IMR-90 (cell line): ENCODE data around the gene TTLL9. TPM values are rescaled to one million over a fixed set of nuclear protein-coding genes. Genes with fewer than 3 reads are reported as not detected.

Experiments
- ATAC-seq: fragments of 200-7000 bp; cut with Tn5 transposase; 2 replicates; pipeline ENCODE4 v1.9.1; 2020; ENCODE audit warnings: low read depth, mild to moderate bottlenecking, moderate library complexity
- BruUV-seq: library from RNA; stranded (reverse); fragments of 400-500 nt; replicated peaks from 2 replicates; lab custom pipeline; 2021; lab: Mats Ljungman, UMichigan
- CTCF ChIA-PET: fragments of 300-600 bp; formaldehyde crosslinking; extraction: SDS; loops from one replicate; lab custom pipeline; 2021; ENCODE audit warnings: antibody characterized with exemption; lab: Yijun Ruan, JAX
- POLR2A ChIA-PET: fragments of 300-600 bp; sonication (Branson Sonifier 250); formaldehyde crosslinking; loops from one replicate; lab custom pipeline; 2022; ENCODE audit warnings: antibody characterized with exemption; ENCODE audit not compliant: unreplicated experiment; lab: Charles Lee
- DNase-seq: peaks from one replicate; pipeline ENCODE4 v3.0.0; 2013
- H2AFZ ChIP-seq: replicated peaks from 2 replicates; pipeline ENCODE3; 2013; ENCODE audit warnings: low read length, mild to moderate bottlenecking; ENCODE audit not compliant: poor library complexity
- H2AK5ac ChIP-seq: 2 replicates; pipeline ENCODE4 v1.6.1; 2013; ENCODE audit warnings: low read depth, low read length, inconsistent platforms
- H2AK9ac ChIP-seq: replicated peaks from 2 replicates; pipeline ENCODE3; 2013; ENCODE audit warnings: mild to moderate bottlenecking, low read depth, low read length, moderate library complexity; ENCODE audit not compliant: poor library complexity
- H2BK120ac ChIP-seq: 2 replicates; pipeline ENCODE4 v1.6.1; 2013; ENCODE audit warnings: low read depth, low read length, inconsistent platforms
- H2BK15ac ChIP-seq: 3 replicates; pipeline ENCODE4 v1.6.1; 2013; ENCODE audit warnings: low read depth, low read length, inconsistent platforms
- H2BK20ac ChIP-seq: 2 replicates; pipeline ENCODE4 v1.6.1; 2013; ENCODE audit warnings: low read depth, mild to moderate bottlenecking, inconsistent platforms, low read length, moderate library complexity
- H2BK5ac ChIP-seq: 2 replicates; pipeline ENCODE4 v1.6.1; 2013; ENCODE audit warnings: mild to moderate bottlenecking, low read depth, low read length, inconsistent platforms; ENCODE audit not compliant: poor library complexity, severe bottlenecking
- H3K14ac ChIP-seq: replicated peaks from 2 replicates; pipeline ENCODE4 v1.6.1; 2013; ENCODE audit warnings: low read depth, low read length, inconsistent platforms
- H3K18ac ChIP-seq: 2 replicates; pipeline ENCODE4 v1.6.1; 2013; ENCODE audit warnings: low read depth, low read length, control low read depth
- H3K23ac ChIP-seq: 2 replicates; pipeline ENCODE4 v1.6.1; 2013; ENCODE audit warnings: low read depth, low read length, inconsistent platforms
- H3K27ac ChIP-seq: 2 replicates; pipeline ENCODE4 v1.5.1; 2013; ENCODE audit warnings: mild to moderate bottlenecking, control low read depth, low read length; ENCODE audit not compliant: insufficient read depth
- H3K27me3 ChIP-seq: 2 replicates; pipeline ENCODE4 v1.6.1; 2013; ENCODE audit warnings: low read length; ENCODE audit not compliant: control insufficient read depth, insufficient read depth
- H3K36me3 ChIP-seq: 2 replicates; pipeline ENCODE4 v1.6.1; 2013; ENCODE audit warnings: low read length, mixed read lengths; ENCODE audit not compliant: control insufficient read depth, insufficient read depth
- H3K4ac ChIP-seq: 2 replicates; pipeline ENCODE4 v1.6.1; 2013; ENCODE audit warnings: low read depth, low read length, inconsistent platforms
- H3K4me1 ChIP-seq: 2 replicates; pipeline ENCODE4 v1.6.1; 2013; ENCODE audit warnings: low read length, mixed read lengths; ENCODE audit not compliant: control insufficient read depth, insufficient read depth
- H3K4me2 ChIP-seq: 2 replicates; pipeline ENCODE4 v1.6.1; 2013; ENCODE audit warnings: low read depth, mild to moderate bottlenecking, control low read depth, low read length, moderate library complexity
- H3K4me3 ChIP-seq: 2 replicates; pipeline ENCODE4 v1.5.1; 2013; ENCODE audit warnings: low read depth, mild to moderate bottlenecking, control low read depth, low read length, moderate library complexity; ENCODE audit not compliant: insufficient read depth
- H3K56ac ChIP-seq: 2 replicates; pipeline ENCODE4 v1.6.1; 2013; ENCODE audit warnings: low read length, inconsistent platforms; ENCODE audit not compliant: insufficient read depth; ENCODE audit errors: extremely low read depth
- H3K79me1 ChIP-seq, 2 experiments: 2 replicates each; pipeline ENCODE4 v1.6.1; 2013; ENCODE audit warnings: low read length in 2 of 2, inconsistent platforms in 1 of 2, low read depth in 1 of 2
- H3K9ac ChIP-seq: 2 replicates; pipeline ENCODE4 v1.6.1; 2013; ENCODE audit warnings: low read depth, low read length, control low read depth
- H3K9me1 ChIP-seq: 2 replicates; pipeline ENCODE4 v1.6.1; 2013; ENCODE audit warnings: low read length, inconsistent platforms; ENCODE audit not compliant: insufficient read depth
- H3K9me3 ChIP-seq: 2 replicates; pipeline ENCODE4 v1.6.1; 2013; ENCODE audit warnings: low read length; ENCODE audit not compliant: control insufficient read depth, insufficient read depth
- H4K20me1 ChIP-seq: 2 replicates; pipeline ENCODE4 v1.6.1; 2013; ENCODE audit warnings: low read length, inconsistent platforms; ENCODE audit not compliant: insufficient read depth
- H4K5ac ChIP-seq: 2 replicates; pipeline ENCODE4 v1.6.1; 2013; ENCODE audit warnings: mild to moderate bottlenecking, low read depth, low read length, control low read depth
- H4K8ac ChIP-seq, 2 experiments: 2 replicates each; pipeline ENCODE4 v1.6.1; 2013; ENCODE audit warnings: low read depth in 2 of 2, low read length in 2 of 2, control low read depth in 1 of 2, inconsistent platforms in 1 of 2
- H4K91ac ChIP-seq: 2 replicates; pipeline ENCODE4 v1.6.1; 2013; ENCODE audit warnings: low read depth, low read length, inconsistent platforms; ENCODE audit not compliant: insufficient read depth
- MAFK ChIP-seq: IDR thresholded peaks from 2 replicates; pipeline ENCODE4 v1.6.1; 2012; ENCODE audit warnings: low read depth, low read length, improper control_type of control experiment
- WGBS, 2 experiments: methylation state at CpG; one replicate each; pipeline versions ENCODE4 v1.1.5 to v1.1.7; 2013; ENCODE audit warnings: missing lambda C conversion rate in 2 of 2; ENCODE audit not compliant: insufficient read length in 1 of 2; ENCODE audit errors: extremely low coverage in 2 of 2; 5-methylcytosine and 5-hydroxymethylcytosine counted together
- dilution Hi-C: fragments of 300-500 bp; cut with HindIII; formaldehyde crosslinking; loops from one replicate; pipeline ENCODE4 v1.14.3; 2018; ENCODE audit warnings: low sequenced_read_pairs; ENCODE audit not compliant: unreplicated experiment
- in situ Hi-C: fragments of 300-500 bp; cut with MboI; formaldehyde crosslinking; loops from 3 replicates; pipeline ENCODE4 v1.14.3; 2019; ENCODE audit warnings: low sequenced_read_pairs, inconsistent platforms, mixed read lengths
- intact Hi-C: fragments of 100-400 bp; cut with micrococcal nuclease; formaldehyde crosslinking; loops from 2 replicates; pipeline ENCODE4 v1.10.0; 2022
- polyA plus RNA-seq, 3 experiments: library from polyadenylated mRNA; depleted of rRNA; stranded (reverse); fragments of >200 nt; gene quantifications; 2 replicates each; pipeline ENCODE4 v1.2.3, GENCODE V29; 2012; ENCODE audit warnings: low replicate concordance in 1 of 3
- total RNA-seq: library from RNA; depleted of rRNA; stranded (reverse); fragments of >200 nt; gene quantifications from 2 replicates; pipeline ENCODE4 v1.2.3, GENCODE V29; 2012
- TF ChIP-seq, protein P1 (sequence below): fragments of 150-350 bp; IDR thresholded peaks from 2 replicates; pipeline ENCODE4 v1.6.1; 2017; ENCODE audit warnings: mild to moderate bottlenecking, antibody characterized with exemption, low read length, low read depth

Gene TTLL9
- total and polyA plus RNA-seq, 2 of the 4 experiments (the other 2 are of a cell fraction): not detected

DNA sequence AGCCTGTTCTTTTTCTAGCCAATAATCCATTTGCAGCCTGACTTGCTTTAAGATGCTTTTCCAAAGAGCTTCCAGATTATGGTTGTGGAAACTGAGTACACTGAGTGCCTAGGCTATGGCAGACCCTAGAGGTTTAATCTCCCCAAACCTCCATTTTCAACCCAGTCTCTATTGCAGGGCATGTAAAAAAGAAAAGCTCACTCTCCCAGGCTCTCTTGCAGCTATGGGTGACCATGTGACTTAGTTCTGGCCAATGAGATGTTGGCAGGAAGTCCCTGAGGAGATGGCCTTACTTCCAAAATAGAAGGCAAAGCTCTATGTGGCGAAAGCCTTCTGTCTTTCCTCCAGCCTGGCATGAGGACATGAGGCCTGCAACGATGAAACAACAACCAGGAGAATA is 77.6 kb downstream of the TTLL9 start:
- H4K8ac ChIP-seq: no peak overlapping the region
- intact Hi-C loops: no loop called here
- H2BK15ac ChIP-seq: no peak overlapping the region
- no peak overlapping the region for H2AK9ac ChIP-seq
- H4K5ac ChIP-seq: no peak overlapping the region
- no CpG with 5 or more reads among the region's 2 CpGs for WGBS, 2 experiments
- peaks cover 2% of the 10 kb centered on the region; the same call in 1 of the 2 replicates for H3K9me3 ChIP-seq
- no peak overlapping the region for H4K91ac ChIP-seq
- no peak overlapping the region for H3K4ac ChIP-seq
- no peak overlapping the region for H3K14ac ChIP-seq
- no peak overlapping the region for H3K4me2 ChIP-seq
- no peak overlapping the region for H2AFZ ChIP-seq
- dilution Hi-C loops: no loop called here
- no peak overlapping the region for H2AK5ac ChIP-seq
- peaks cover 40% of the 10 kb centered on the region for H3K36me3 ChIP-seq
- in situ Hi-C loops: no loop called here
- H3K4me3 ChIP-seq: no peak overlapping the region
- H3K18ac ChIP-seq: no peak overlapping the region
- no TSS peak for BruUV-seq
- no peak overlapping the region for H3K27ac ChIP-seq
- no peak overlapping the region for H2BK5ac ChIP-seq
- no peak overlapping the region for H3K23ac ChIP-seq
- H3K27me3 ChIP-seq: no peaks in the 10 kb centered on the region; the same call in 1 of the 2 replicates
- ChIA-PET CTCF (interaction anchor here (1.3 kb wide), 1 partner anchor 95 kb away, joined by 5 read pairs; no protein-coding TSS in a partner anchor), POLR2A (no interaction called here)
- H4K20me1 ChIP-seq: no peaks in the 10 kb centered on the region; the same call in 1 of the 2 replicates
- peaks cover 6% of the 10 kb centered on the region for H3K4me1 ChIP-seq
- TF ChIP-seq, protein P1, sequence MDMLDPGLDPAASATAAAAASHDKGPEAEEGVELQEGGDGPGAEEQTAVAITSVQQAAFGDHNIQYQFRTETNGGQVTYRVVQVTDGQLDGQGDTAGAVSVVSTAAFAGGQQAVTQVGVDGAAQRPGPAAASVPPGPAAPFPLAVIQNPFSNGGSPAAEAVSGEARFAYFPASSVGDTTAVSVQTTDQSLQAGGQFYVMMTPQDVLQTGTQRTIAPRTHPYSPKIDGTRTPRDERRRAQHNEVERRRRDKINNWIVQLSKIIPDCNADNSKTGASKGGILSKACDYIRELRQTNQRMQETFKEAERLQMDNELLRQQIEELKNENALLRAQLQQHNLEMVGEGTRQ: 0 out of 2 replicates have a peak, but pooled peaks have one; percentile 31
- no peak for TF ChIP-seq MAFK
- DNase-seq: no peak
- H3K56ac ChIP-seq: no peak overlapping the region
- H2BK20ac ChIP-seq: no peak overlapping the region
- no peak for ATAC-seq
- no peaks in the 10 kb centered on the region for H3K9me1 ChIP-seq
- H3K79me1 ChIP-seq: peaks cover 16 to 30% of the 10 kb centered on the region in 2 experiments
- no peak overlapping the region for H3K9ac ChIP-seq
- no peak overlapping the region for H2BK120ac ChIP-seq
